GM12891 (cell line): ENCODE measurements around the gene NECTIN4.

Experiments used
- DNase-seq: peaks from one replicate; pipeline ENCODE4 v3.0.0; 2011; ENCODE audit warnings: low spot score; ENCODE audit not compliant: insufficient read length
- FAIRE-seq: peaks from 2 replicates; lab custom pipeline; 2011; peaks lifted over from hg19 to GRCh38; lab: Jason Lieb, UNC
- PAX5 ChIP-seq: IDR thresholded peaks from 2 replicates; pipeline ENCODE4 v1.6.1; 2011; ENCODE audit warnings: low read length, moderate library complexity, mild to moderate bottlenecking; ENCODE audit not compliant: insufficient read depth, severe bottlenecking
- POLR2A ChIP-seq: IDR thresholded peaks from 2 replicates; pipeline ENCODE4 v1.6.1; 2011; ENCODE audit warnings: low read depth, low read length, control low read depth
- POLR2AphosphoS5 ChIP-seq: IDR thresholded peaks from 2 replicates; pipeline ENCODE4 v1.6.1; 2011; ENCODE audit warnings: low read depth, low read length, control low read depth
- POU2F2 ChIP-seq: IDR thresholded peaks from 2 replicates; pipeline ENCODE4 v1.6.1; 2011; ENCODE audit warnings: low read depth, mild to moderate bottlenecking, control low read depth, low read length, moderate library complexity
- SPI1 ChIP-seq: IDR thresholded peaks from 2 replicates; pipeline ENCODE4 v1.6.1; 2011; ENCODE audit warnings: low read depth, low read length, control low read depth
- TAF1 ChIP-seq: IDR thresholded peaks from 2 replicates; pipeline ENCODE4 v1.6.1; 2011; ENCODE audit warnings: low read depth, low read length, control low read depth

The NECTIN4 gene

DNA sequence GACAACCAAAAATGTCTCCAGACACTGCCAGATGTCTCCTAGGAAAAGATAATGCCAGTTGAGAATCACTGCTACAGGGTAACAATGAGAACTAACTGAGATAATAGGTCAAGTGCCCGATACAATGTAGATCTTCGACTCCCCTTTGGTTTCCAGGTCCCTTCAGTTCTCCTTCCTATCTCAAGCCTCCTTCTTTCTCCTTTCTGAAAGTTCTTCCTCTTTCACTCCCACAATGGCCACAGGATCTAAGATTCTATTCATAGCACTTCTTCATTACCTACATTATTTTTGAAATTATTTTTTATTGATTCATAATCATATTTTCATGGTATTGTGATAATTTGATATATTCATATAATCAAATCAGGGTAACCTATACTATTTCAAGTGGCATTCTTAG, 22.2 kb upstream of the NECTIN4 start:
- FAIRE-seq (no peak), DNase-seq (no peak)
- TF ChIP-seq POU2F2 (no peak), PAX5 (no peak)

DNA sequence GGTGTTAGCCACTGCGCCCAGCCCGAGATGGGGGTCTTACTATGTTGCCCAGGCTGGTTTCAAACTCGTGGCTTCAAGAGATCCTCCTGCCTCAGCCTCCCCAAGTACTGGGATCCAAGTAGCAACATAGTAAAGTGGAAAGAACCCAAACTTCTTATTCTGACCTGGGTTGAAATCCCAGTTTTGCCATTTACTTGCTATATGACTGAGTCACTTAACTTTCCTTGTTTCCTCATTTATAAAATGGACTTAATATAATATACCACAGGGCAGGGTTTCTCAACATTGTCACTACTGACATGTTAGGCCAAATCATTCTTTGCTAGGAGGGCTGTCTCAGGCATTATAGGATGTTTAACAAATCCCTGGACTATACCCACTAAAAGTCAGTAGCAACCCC, 21.8 kb upstream of the NECTIN4 start:
- FAIRE-seq, result no peak
- no peak for TF ChIP-seq POLR2A
- no peak for TF ChIP-seq POLR2AphosphoS5
- no peak for TF ChIP-seq TAF1
- TF ChIP-seq PAX5, result no peak
- no peak for TF ChIP-seq SPI1

DNA sequence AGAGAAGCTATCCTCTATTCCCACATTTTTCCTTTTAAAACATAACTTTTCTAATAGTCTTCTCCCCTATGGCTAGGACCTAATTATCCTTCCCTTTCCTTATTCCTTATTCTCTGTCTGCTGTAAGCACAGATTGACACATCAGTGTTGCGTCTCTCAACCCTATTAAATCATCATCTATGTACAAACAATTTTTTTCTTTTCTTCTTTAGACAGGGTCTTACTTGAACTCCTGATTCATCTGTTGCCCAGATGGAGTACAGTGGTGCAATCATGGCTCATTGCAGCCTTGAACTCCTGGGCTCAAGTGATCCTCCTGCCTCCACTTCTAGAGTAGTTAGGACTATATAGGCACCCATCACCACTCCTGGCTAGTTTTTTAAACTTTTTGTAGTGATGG, 17.1 kb upstream of the NECTIN4 start:
- no peak for TF ChIP-seq POLR2AphosphoS5
- no peak for TF ChIP-seq TAF1
- no peak for TF ChIP-seq SPI1
- no peak for TF ChIP-seq PAX5
- TF ChIP-seq POLR2A, result no peak
- TF ChIP-seq POU2F2, result no peak
- no peak for FAIRE-seq
- DNase-seq, result no peak

More for the DNA sequence above, 21.8 kb upstream of the NECTIN4 start:
- DNase-seq, result no peak

DNA sequence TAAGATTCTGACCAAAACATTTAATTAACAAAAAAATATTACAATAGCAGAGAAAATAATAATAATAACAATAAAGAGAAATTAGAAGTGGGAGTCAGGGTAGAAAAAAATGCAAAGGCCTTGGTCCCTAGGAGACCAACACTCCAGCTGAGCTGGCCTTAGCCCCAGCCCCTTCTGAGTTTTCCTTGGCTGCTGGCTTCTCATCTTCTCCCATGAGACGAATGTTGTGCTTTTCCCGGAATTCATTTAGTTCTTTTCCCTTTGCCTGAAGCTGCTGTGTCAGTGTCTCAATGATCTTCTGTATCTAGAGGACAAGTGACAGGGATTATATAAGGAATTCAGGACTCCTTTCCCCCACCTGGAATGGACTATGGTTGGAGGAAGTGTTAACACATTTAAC, 11.2 kb upstream of the NECTIN4 start:
- no peak for TF ChIP-seq POLR2A
- no peak for TF ChIP-seq SPI1
- TF ChIP-seq PAX5, result no peak
- TF ChIP-seq POLR2AphosphoS5, result no peak
- TF ChIP-seq POU2F2, result no peak
- TF ChIP-seq TAF1, result no peak
- DNase-seq (no peak), FAIRE-seq (no peak)

DNA sequence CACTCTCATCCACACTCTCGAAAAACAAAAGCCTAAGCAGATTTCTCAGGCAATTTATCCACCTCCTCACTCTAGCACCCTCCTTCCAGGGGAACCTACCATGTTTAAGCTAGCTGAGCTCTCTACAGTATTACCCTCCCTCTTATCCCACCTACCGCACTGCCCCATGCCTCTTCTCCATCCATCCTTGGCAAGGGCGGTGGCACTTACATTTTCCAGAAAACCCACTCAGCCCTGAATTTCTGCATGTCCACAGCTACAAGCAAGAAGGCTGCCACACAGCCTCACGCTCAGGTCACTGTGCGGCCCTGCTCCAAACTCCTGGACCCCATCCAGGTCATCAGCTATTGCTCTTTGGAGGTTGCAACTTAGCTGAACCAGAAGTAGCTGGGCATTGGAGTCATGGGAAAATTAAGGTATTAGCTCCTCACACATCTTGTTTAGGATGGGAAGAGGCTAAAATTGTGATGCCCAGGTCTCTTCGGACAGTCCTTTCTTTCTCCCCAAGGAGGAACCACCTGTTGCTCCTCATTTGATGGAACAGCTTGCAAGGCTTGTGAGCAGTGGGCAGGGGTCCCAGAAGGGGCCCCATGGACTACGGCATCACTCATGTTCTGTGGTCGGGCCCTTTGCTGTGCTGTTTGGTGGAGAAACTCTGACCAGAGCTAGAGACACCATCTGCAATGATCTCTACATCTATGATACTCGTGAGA, 9.9 kb upstream of the NECTIN4 start:
- FAIRE-seq (no peak), DNase-seq (no peak)
- TF ChIP-seq PAX5 (no peak), POLR2AphosphoS5 (0 out of 2 replicates have a peak, but pooled peaks have one; percentile 25)

DNA sequence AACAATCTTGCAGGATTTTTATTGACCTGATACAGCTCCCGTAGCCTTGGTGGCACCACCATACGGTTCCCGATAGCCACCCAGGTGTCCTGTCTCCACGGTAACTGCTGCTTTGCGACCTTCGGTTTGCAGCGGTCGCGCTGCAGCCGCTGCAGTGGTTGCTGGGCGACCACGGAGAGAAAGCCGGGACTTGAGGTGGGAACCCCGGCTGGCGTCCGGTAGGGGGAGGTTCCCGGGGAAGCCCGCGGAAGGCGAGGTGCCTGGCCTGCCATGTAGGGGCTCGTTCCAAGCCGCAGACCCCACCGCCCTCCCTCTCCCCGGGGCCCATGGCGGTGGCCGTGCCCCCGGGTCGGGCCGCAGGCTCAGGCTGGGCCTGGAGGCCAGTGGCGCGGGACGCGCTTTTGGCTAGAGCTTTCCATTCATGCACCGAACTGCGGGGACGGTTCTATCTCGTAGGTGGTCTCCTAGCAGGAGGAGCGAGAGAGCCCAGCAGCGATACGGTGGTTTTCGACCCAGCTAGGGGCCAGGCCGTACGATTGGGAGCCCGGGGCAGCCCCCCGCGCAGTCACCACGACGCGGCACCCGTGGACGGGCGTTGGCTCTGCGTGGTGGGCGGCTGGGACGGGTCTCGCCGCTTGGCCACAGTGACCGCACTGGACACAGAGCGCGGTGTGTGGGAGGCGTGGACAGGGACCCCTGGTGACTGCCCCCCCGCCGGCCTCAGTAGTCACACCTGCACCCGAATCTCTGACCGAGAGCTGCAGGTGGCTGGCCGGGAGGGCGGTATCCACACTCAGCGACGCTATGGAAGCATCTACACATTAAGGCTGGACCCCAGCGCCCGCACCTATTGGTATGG, 9.1 kb upstream of the NECTIN4 start, which contains the start of gene KLHDC9:
Gene KLHDC9, plus strand, starts transcription at position 152 of the 859 bp plus-strand sequence. Its CDS starts 175 bp downstream, at position 327.
- TF ChIP-seq POLR2A (no peak), SPI1 (no peak), POU2F2 (no peak), POLR2AphosphoS5 (no peak), TAF1 (no peak), PAX5 (no peak)
- DNase-seq (peak; percentile 94), FAIRE-seq (peak; percentile 97)

DNA sequence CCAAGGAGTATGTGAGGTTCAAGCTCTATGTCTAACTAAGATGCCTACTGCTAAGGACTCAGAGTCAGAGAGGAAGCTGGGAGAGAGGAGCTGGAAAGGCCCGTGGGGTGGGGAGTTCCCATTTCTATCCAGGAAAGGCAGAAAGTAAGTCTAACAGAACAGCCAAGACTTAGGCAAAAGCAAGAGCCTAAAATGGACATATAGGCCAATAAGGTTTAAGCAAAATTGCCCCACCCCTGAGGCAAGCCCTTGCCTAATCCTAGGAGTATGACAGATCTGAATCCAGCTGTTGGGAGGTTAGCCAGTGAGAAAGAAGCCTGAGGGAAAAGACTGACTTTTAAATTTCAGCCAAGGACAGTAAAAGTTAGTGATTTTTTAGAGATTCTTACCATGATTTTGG, 7.2 kb upstream of the NECTIN4 start:
- TF ChIP-seq POLR2A (no peak), POU2F2 (no peak), POLR2AphosphoS5 (no peak), SPI1 (no peak), TAF1 (no peak), PAX5 (no peak)
- DNase-seq (no peak), FAIRE-seq (no peak)

DNA sequence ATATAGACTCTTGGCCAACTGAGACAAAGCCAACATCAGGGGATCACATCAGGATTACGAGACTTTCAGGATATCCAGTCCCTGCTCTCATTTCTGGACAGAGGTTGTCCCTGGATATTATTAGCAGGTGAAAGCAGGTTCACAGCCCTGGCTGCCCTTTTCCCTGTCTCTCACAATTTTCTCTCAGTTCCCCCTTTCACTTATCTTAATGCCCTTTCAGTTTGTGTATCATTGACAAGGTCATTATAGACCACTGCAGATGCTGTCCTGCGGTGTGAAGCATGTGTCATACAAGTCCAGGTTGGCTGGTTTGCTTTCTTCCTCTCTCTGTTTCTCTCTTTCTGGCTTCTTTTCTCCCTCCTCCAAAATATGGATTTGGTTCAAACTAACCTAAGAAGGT, 6.7 kb upstream of the NECTIN4 start:
- DNase-seq (no peak), FAIRE-seq (peak; percentile 75)
- TF ChIP-seq SPI1 (peak; percentile 93), POLR2AphosphoS5 (no peak), TAF1 (no peak), POU2F2 (peak; percentile 39; the same call in 1 of the 2 replicates), PAX5 (no peak)

DNA sequence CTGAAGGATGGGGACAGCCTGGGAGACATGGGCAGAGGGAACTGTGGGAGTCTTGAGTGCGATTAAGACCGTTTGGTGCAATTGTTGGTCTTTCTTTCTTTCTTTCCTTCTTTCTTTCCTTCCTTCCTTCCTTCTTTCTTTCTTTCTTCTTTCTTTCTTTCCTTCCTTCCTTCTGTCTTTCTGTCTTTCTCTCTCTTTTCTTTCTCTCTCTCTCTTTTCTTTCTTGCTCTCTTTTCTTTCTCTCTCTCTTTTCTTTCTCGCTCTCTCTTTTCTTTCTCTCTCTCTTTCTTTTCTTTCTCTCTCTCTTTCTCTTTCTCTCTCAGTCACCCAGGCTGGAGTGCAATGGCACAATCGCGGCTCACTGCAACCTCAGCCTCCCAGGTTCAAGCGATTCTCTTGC, 5.9 kb upstream of the NECTIN4 start:
- TF ChIP-seq SPI1, result no peak
- TF ChIP-seq TAF1, result no peak
- TF ChIP-seq POU2F2, result no peak
- no peak for TF ChIP-seq POLR2AphosphoS5
- no peak for TF ChIP-seq POLR2A
- no peak for TF ChIP-seq PAX5
- FAIRE-seq, result no peak
- DNase-seq, result no peak
